Measurements from ENCODE around the gene TMEM62. TPM values are rescaled to one million over a fixed set of nuclear protein-coding genes. Genes with fewer than 3 reads are reported as not detected.
"Not testable (repeated sequence)": the region's sequence is repeated elsewhere in the genome, so short reads cannot be mapped to it uniquely, and the experiment has no call there.

Gene TMEM62
- total RNA-seq, 1 donor from 2014 or later, result 19.1 TPM

GRCh38 chr15:43118829-43119228 is 14.6 kb upstream of the TMEM62 start:
- Mint-ChIP-seq H3K27me3 (ENCODE audit: unreplicated experiment) (peaks cover 9% of the 10 kb centered on the region), H3K27ac (ENCODE audit: unreplicated experiment) (no peak overlapping the region), H3K36me3 (ENCODE audit: unreplicated experiment) (no peaks in the 10 kb centered on the region), H3K4me3 (ENCODE audit: unreplicated experiment) (no peak overlapping the region), H3K9me3 (ENCODE audit: unreplicated experiment) (no peaks in the 10 kb centered on the region), H3K4me1 (ENCODE audit: low read depth, unreplicated experiment) (no peaks in the 10 kb centered on the region)
- TF ChIP-seq CTCF (IDR thresholded peaks at IDR 0.05; ENCODE audit: partially characterized antibody, unreplicated experiment), result no peak
- no peak for DNase-seq

- no peak for DNase-seq
- no peak for TF ChIP-seq CTCF (IDR thresholded peaks at IDR 0.05; ENCODE audit: partially characterized antibody, unreplicated experiment)
- Mint-ChIP-seq H3K4me1 (ENCODE audit: low read depth, unreplicated experiment) (no peaks in the 10 kb centered on the region), H3K27ac (ENCODE audit: unreplicated experiment) (no peak overlapping the region), H3K36me3 (ENCODE audit: unreplicated experiment) (no peaks in the 10 kb centered on the region), H3K4me3 (ENCODE audit: unreplicated experiment) (no peak overlapping the region), H3K27me3 (ENCODE audit: unreplicated experiment) (peaks cover 5% of the 10 kb centered on the region), H3K9me3 (ENCODE audit: unreplicated experiment) (no peaks in the 10 kb centered on the region)
Observed at GRCh38 chr15:43121863-43122262, 11.5 kb upstream of the TMEM62 start.

DNA sequence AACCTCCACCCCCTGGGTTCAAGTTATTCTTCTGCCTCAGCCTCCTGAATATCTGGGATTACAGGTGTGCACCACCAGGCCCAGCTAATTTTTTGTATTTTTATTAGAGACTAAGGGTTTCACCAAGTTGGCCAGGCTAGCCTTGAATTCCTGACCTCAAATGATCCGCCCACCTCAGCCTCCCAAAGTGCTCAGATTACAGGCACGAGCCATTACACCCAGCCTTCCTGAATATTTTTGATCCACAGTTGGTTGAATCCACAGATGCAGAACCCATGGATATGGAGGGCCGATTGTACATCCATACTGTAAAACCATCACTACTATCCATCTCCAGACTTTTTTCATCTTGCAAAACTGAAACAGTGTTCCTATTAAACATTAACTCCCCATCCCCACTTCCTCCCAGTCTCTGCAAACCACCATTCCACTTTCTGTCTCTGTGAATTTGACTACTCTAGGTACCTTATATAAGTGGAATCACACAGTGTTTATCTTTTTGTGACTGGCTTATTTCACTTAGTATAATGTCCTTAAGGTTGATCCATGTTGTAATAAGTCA is 8.2 kb upstream of the TMEM62 start:
- Mint-ChIP-seq H3K4me1 (ENCODE audit: low read depth, unreplicated experiment) (no peaks in the 10 kb centered on the region), H3K27ac (ENCODE audit: unreplicated experiment) (no peak overlapping the region), H3K4me3 (ENCODE audit: unreplicated experiment) (no peak overlapping the region), H3K27me3 (ENCODE audit: unreplicated experiment) (peaks cover 2% of the 10 kb centered on the region), H3K36me3 (ENCODE audit: unreplicated experiment) (no peaks in the 10 kb centered on the region), H3K9me3 (ENCODE audit: unreplicated experiment) (no peaks in the 10 kb centered on the region)
- no peak for TF ChIP-seq CTCF (IDR thresholded peaks at IDR 0.05; ENCODE audit: partially characterized antibody, unreplicated experiment)
- no peak for DNase-seq

DNA sequence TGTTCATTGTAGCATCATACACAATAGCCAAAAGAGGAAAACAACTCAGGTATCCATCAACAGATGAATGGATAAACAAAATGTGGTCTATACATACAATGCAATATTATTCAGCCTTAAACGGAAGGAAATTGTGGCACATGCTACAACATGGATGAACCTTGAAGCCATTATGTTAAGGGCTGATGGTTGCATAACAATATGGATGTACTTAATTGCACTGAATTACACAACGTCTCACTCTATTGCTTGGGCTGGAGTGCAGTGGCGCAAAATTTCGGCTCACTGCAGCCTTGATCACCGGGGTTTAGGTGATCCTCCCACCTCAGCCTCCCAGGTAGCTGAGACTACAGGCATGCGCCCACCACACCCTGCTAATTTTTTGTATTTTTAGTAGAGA is 7.0 kb upstream of the TMEM62 start:
- Mint-ChIP-seq H3K36me3 (ENCODE audit: unreplicated experiment) (no peaks in the 10 kb centered on the region), H3K9me3 (ENCODE audit: unreplicated experiment) (no peaks in the 10 kb centered on the region), H3K27ac (ENCODE audit: unreplicated experiment) (no peak overlapping the region), H3K27me3 (ENCODE audit: unreplicated experiment) (peaks cover 2% of the 10 kb centered on the region), H3K4me3 (ENCODE audit: unreplicated experiment) (no peak overlapping the region), H3K4me1 (ENCODE audit: low read depth, unreplicated experiment) (no peaks in the 10 kb centered on the region)
- no peak for TF ChIP-seq CTCF (IDR thresholded peaks at IDR 0.05; ENCODE audit: partially characterized antibody, unreplicated experiment)
- no peak for DNase-seq

GRCh38 chr15:43127752-43128151 is 5.6 kb upstream of the TMEM62 start:
- no peak for DNase-seq

GRCh38 chr15:43128174-43128979 is 5.0 kb upstream of the TMEM62 start:
- not testable (repeated sequence) for H3K27me3 Mint-ChIP-seq (ENCODE audit: unreplicated experiment); H3K4me1 Mint-ChIP-seq (ENCODE audit: low read depth, unreplicated experiment); H3K27ac Mint-ChIP-seq (ENCODE audit: unreplicated experiment); H3K9me3 Mint-ChIP-seq (ENCODE audit: unreplicated experiment); H3K36me3 Mint-ChIP-seq (ENCODE audit: unreplicated experiment); DNase-seq; H3K4me3 Mint-ChIP-seq (ENCODE audit: unreplicated experiment)

More at GRCh38 chr15:43127752-43128151, 5.6 kb upstream of the TMEM62 start:
- no peak for TF ChIP-seq CTCF (IDR thresholded peaks at IDR 0.05; ENCODE audit: partially characterized antibody, unreplicated experiment)
- Mint-ChIP-seq H3K9me3 (ENCODE audit: unreplicated experiment) (no peaks in the 10 kb centered on the region), H3K4me3 (ENCODE audit: unreplicated experiment) (no peak overlapping the region), H3K27me3 (ENCODE audit: unreplicated experiment) (peaks cover 2% of the 10 kb centered on the region), H3K36me3 (ENCODE audit: unreplicated experiment) (no peaks in the 10 kb centered on the region), H3K27ac (ENCODE audit: unreplicated experiment) (no peak overlapping the region), H3K4me1 (ENCODE audit: low read depth, unreplicated experiment) (peaks cover 3% of the 10 kb centered on the region)

Data from glutamatergic neuron (in vitro differentiated cells).